Head of caudate nucleus (tissue), 42 donors: Measurements from ENCODE around the gene PDE4B.

Experiments used
- DNase-seq, 42 donors: peaks; one replicate each; pipeline versions ENCODE4 v3.0.0 to v3.0.0-alpha.2; 2020 to 2021; ENCODE audit warnings: mixed read lengths in 7 of 42
- intact Hi-C: fragments of 100-400 bp; cut with DNase I; formaldehyde crosslinking; loops from one replicate; pipeline ENCODE4 v1.15.0; 2022

Gene PDE4B

DNA sequence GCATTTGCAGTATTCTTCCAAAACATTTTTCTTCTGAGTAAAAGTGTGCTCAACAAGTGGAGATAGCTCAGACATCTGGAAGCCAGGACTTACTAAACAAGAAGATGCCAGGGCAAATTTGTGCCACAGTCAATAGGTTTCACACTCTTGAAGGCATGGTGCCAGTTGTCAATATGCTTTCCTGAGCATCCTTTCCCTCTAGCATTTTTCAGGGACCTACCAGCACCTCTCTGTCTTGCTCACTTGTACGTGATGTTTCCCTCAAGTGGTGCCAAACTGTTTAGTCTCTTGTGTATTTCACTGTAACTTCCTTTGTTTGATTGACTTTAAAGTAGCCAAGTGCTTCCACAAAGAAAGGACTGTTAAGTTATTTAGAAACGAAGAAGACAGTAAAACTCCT, 547.2 kb downstream of the PDE4B start:
- intact Hi-C loops: no loop called here

DNA sequence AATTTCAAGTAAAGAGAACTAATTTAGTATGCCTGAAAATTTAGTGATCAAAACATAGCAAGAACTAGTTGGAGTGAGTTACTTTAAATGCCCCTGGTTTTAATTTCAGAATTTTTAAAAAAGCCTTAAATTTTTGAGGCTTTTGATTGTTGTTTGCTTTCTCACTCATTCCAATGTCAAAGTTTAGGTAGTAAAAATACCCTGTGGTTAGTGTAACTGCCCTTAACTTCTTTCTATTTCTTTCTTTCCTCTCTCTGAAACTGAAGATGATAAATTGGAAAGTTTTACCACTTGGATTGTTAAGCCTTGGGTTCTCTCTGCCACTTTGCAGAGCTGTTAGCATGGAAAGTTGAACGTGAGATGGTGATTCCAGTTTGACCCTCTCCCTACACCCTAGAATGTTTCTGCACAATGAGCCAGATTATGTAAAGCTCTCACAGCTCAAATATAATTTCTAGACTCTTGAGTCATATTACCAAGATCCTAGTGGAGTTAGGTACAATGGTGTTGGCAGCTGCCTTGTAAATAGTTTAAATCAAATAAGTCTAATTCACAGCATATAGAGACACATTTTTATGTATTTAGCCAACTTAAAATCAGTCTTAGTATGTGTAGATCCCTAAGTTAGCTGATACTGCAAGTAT, 548.9 kb downstream of the PDE4B start:
- intact Hi-C loops: no loop called here

More for the DNA sequence above, 547.2 kb downstream of the PDE4B start:
- DNase-seq: no peak

DNA sequence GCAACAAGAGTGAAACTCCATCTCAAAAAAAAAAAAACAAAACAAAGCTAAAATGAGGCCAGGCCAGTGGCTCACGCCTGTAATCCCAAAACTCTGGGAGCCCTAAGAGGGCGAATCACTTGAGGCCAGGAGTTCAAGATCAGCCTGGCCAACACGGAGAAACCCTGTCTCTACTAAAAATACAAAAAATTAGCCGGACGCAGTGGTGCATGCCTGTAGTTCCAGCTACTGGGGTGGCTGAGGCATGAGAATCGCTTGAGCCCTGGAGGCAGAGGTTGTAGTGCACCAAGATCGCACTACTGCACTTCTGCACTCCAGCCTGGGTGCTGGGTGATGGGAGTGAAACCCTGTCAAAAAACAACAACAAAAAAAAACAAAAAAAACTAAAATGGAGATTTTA, 550.0 kb downstream of the PDE4B start:
- no peak for DNase-seq
- intact Hi-C loops: no loop called here

More for the DNA sequence above, 548.9 kb downstream of the PDE4B start:
- DNase-seq: no peak

GRCh38 chr1:66343569-66344325, 551.1 kb downstream of the PDE4B start:
- intact Hi-C loops: no loop called here
- no peak for DNase-seq

- intact Hi-C loops: no loop called here
- DNase-seq: no peak
Measured at GRCh38 chr1:66346057-66346795, 553.5 kb downstream of the PDE4B start.

DNA sequence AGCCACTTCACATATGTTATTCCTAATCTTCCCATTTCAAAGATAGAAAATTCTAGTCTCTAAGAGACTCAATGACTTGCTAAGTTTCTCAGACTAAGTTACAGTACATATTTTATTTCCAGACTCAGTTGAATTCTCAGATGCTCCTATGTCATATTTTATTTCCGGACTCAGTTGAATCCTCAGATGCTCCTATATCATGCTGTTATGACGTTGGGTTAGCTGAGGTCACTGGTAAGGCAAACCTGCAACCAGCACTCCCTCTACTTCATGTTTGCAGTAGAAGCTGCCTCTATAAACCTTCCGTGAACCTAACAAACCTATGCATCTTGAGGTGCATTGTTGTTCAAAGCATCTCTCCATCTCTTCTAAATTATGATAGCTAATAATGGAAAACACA, 554.2 kb downstream of the PDE4B start:
- intact Hi-C loops: no loop called here
- no peak for DNase-seq

DNA sequence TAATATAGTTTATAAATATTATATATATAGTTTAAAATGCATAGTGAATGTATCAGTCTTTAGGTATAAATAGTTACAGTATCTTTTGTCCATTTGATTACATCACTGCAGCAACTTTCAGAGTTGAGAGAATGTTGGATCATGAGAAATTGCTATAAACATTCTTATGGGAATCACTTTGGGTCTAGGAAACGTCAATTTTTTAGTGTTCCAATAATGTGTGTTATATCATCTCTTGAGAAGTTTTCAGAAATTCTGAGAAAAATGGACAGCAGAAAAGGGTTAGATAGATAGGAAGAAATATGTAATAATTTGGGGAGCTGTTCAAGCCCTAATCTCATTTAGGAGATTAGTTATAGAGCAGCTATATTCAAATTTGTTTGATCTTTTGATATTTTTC, 556.1 kb downstream of the PDE4B start:
- DNase-seq: no peak
- intact Hi-C loops: no loop called here

GRCh38 chr1:66349242-66349641, 556.5 kb downstream of the PDE4B start:
- peak in 1 of 42 donors; percentile 71 for DNase-seq
- intact Hi-C loops: no loop called here

DNA sequence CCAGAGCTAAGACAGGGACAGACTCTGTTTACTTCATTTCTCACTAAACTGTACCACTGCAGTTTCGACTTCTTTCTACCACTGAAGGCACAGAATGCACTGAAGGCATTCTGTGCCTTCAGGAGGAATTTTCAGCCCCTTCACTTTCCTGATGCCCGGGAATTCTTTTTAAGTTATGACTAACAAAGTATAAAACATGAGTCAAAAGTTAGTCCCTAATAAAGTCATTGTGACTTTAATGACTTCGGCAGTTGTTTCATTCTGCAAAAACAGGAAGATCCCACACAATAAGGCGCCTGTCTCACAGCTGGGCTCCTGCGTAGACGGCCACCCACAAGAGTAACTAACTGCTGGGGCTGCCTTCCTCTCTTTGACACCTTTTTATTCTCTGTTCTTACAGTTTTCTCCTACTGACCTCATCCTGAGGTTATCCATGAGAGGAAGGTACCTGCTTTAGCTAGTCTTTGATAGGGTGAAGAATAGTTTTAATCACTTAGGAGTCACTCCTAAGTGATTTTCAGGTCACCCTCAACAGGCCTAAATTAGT, 557.4 kb downstream of the PDE4B start:
- peak in 29 of 42 donors; percentile 13 to 80 (median 58) for DNase-seq
- intact Hi-C loops: loop anchor here (5.0 kb wide), 1 partner anchor 78 kb away; no protein-coding TSS in a partner anchor

DNA sequence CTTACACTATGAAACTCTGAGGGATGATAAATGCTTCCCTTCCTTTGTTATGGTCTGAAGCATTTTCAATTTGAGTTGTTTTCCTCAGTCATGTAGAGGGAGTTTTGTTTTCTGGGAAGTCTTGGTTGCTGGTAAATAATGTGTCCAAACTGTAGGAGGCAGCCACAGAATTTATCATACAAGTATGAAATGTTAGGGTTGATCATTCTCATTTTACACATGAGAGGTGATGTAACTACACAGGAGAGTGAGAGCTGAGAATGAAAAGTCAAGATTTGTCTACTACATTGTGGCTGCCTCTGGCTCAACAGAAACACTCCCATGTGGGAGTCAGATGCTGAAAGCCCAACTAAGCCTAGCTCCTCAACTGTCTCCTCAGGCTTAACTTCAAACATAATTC, 558.8 kb downstream of the PDE4B start:
- intact Hi-C loops: loop anchor here (5.0 kb wide), 1 partner anchor 79 kb away; no protein-coding TSS in a partner anchor
- no peak for DNase-seq

GRCh38 chr1:66351913-66352312, 559.2 kb downstream of the PDE4B start:
- DNase-seq: no peak
- intact Hi-C loops: loop anchor here (5.0 kb wide), 1 partner anchor 80 kb away; no protein-coding TSS in a partner anchor

DNA sequence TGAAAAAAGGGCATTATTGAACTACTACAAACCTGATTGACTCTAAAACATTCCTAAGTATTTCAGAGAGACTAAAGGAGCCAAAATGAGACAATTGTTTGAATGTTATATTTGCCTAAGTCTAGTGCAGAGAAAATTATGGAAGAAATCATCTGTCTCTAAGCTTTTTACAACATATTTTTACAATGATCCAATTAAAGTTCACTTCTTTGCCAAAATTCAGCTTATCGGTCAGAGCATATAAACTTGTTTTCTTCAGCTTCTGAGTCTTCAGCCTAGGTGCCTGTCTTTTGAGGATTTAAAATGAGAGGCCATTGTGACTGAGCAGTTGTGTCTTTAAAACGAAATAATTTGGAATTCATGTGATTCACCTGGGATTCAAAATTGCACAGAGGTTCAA, 560.1 kb downstream of the PDE4B start:
- DNase-seq: no peak
- intact Hi-C loops: loop anchor here (5.0 kb wide), 1 partner anchor 80 kb away; no protein-coding TSS in a partner anchor

- intact Hi-C loops: loop anchor here (5.0 kb wide), 1 partner anchor 81 kb away; no protein-coding TSS in a partner anchor
- peak; percentile 44 to 89 (median 70) for DNase-seq
Measured at GRCh38 chr1:66353257-66353656, 560.6 kb downstream of the PDE4B start.

DNA sequence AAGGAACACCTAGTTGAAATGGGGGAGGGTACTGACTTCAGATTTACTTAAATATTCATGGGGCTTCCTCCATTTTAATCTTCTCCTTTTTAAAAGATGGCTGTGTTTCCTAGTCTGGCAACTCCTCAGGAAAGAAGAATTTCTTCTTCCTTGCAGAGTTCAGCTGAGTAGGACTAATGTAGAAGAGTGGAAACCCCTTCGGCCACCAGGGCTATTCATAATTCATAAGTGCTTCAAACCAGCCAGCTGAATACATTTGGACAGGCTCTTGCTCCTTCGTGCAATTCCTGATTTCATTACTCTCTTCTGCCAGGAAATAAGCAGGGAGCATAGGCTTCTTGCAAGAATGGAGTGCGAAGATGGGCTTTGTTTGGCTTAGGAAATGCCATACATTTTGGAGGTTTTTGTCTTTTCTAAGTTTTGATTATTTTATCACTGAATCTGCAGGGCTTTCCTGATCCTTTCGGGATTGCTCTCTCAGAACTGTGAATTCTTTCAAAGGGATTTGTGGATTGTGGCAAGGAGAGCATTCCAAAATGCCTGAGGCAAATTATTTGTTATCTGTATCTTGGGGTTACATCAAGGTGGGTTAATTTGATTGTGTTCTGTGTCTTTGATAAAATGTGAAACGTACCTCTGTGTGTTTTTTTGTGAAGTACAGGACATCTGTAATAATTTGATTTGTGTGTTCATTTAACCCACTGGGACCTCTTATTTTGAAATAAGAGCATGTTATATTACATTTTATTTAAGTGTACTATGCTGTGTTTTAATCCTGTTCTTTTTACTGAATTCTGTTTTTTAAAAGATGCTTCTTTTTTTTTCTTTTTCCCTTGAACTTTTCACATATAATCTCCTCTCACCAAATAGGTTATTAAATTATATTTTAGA, 561.9 kb downstream of the PDE4B start:
- DNase-seq: no peak
- intact Hi-C loops: loop anchor here (5.0 kb wide), 1 partner anchor 82 kb away; no protein-coding TSS in a partner anchor

GRCh38 chr1:66355756-66356155, 563.1 kb downstream of the PDE4B start:
- intact Hi-C loops: no loop called here
- DNase-seq: peak in 1 of 42 donors; percentile 18

- DNase-seq: peak in 1 of 42 donors; percentile 33
- intact Hi-C loops: no loop called here
Measured at GRCh38 chr1:66356605-66357004, 563.9 kb downstream of the PDE4B start.

- intact Hi-C loops: no loop called here
- DNase-seq: no peak
Measured at GRCh38 chr1:66357021-66357420, 564.3 kb downstream of the PDE4B start.

DNA sequence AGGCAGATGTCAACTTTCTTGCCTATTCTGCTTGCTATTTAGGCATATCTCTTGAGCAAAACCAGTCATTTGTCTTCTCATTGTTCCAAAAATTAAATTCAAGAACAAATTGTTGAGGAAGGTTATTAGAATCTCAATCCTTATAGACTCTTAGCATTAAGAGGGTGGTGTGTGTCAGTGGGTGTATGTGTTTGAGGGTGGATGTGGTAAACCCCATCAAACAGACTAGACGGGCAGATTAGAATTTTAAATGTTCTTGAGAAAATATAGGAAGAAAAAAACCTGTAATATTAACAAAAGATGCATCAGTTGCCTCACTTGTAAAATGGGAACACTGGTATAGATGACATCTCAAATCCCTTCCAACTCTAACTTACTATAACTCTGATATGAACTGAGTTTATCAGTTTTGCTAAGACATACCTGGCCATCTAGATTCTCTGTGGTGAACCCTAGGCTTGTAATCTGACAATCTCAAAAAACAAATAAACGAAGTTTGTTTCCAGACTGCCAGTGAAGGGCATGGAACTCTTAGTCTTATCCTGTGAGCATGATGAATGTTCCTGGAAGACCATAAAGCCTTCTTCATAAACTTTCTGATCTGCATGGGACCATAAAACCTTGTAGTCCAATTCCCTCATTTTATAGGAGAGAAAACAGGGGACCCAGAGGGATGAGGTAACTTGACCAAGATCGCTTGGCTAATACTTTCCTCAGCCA, 564.9 kb downstream of the PDE4B start:
- peak in 1 of 42 donors; percentile 33 for DNase-seq
- intact Hi-C loops: no loop called here
